HepG2 (cell line): ENCODE measurements around the gene NEXMIF. TPM values are rescaled to one million over a fixed set of nuclear protein-coding genes. Genes with fewer than 3 reads are reported as not detected.

ENCODE experiments used
- ATAC-seq: fragments of 200-7000 bp; cut with Tn5 transposase; 3 replicates; pipeline ENCODE4 v1.9.1; 2020; ENCODE audit warnings: mild to moderate bottlenecking, moderate library complexity
- BruUV-seq: library from RNA; stranded (reverse); fragments of 400-500 nt; replicated peaks from 2 replicates; lab custom pipeline; 2021; lab: Mats Ljungman, UMichigan
- CTCF ChIA-PET: fragments of 300-600 bp; formaldehyde crosslinking; extraction: SDS; loops from one replicate; lab custom pipeline; 2021; ENCODE audit warnings: low total read pairs, inconsistent platforms, low intra/inter-chr PET ratio; lab: Yijun Ruan, JAX
- POLR2A ChIA-PET: fragments of 350-600 bp; sonication (Branson Sonifier 250); formaldehyde crosslinking; loops from one replicate; lab custom pipeline; 2020; ENCODE audit warnings: antibody characterized with exemption, inconsistent platforms; lab: Yijun Ruan, JAX
- DNase-seq: peaks from one replicate; pipeline ENCODE4 v3.0.0-alpha.2; 2015; ENCODE audit warnings: low spot score
- FAIRE-seq: peaks from 3 replicates; lab custom pipeline; 2011; peaks lifted over from hg19 to GRCh38; lab: Jason Lieb, UNC
- H2AFZ ChIP-seq: one replicate; pipeline ENCODE4 v1.6.1; 2011; ENCODE audit warnings: low read length, inconsistent platforms
- H3K27ac ChIP-seq: fragments of 300-600 bp; 3 replicates; pipeline ENCODE4 v1.8.0; 2011; ENCODE audit warnings: mixed run types, mild to moderate bottlenecking, mixed read lengths, low read length, inconsistent platforms; ENCODE audit not compliant: insufficient read depth; ENCODE audit errors: extremely low read length
- H3K27me3 ChIP-seq, 2 experiments: fragments of 200-600 bp in 1 of 2; 2 replicates in 1 of 2; 3 replicates in 1 of 2; pipeline versions ENCODE4 v1.6.0 to v1.8.0; 2011; ENCODE audit warnings: low read length in 2 of 2, mild to moderate bottlenecking in 2 of 2, moderate library complexity in 2 of 2, inconsistent platforms in 1 of 2; ENCODE audit not compliant: insufficient read depth in 2 of 2, control insufficient read depth in 1 of 2
- H3K36me3 ChIP-seq, 2 experiments: fragments of 200-600 bp in 1 of 2; replicated peaks in 1 of 2; 2 replicates in 1 of 2; 3 replicates in 1 of 2; pipeline versions ENCODE4 v1.5.1 to v1.8.0; 2011; ENCODE audit warnings: low read length in 2 of 2, inconsistent platforms in 1 of 2; ENCODE audit not compliant: insufficient read depth in 2 of 2, control insufficient read depth in 1 of 2
- H3K4me1 ChIP-seq: 2 replicates; pipeline ENCODE4 v1.5.1; 2012; ENCODE audit warnings: low read length, inconsistent platforms; ENCODE audit not compliant: insufficient read depth
- H3K4me2 ChIP-seq: 2 replicates; pipeline ENCODE4 v1.6.0; 2011; ENCODE audit warnings: low read depth, low read length, inconsistent platforms
- H3K4me3 ChIP-seq, 3 experiments: fragments of 200-600 bp in 1 of 3; sonication (generic), shearing (Covaris generic) in 1 of 3; replicated peaks in 1 of 3; 2 replicates each; pipeline ENCODE4 v1.5.1; 2011 to 2016; ENCODE audit warnings: low read length in 3 of 3, inconsistent platforms in 2 of 3, low read depth in 2 of 3, mild to moderate bottlenecking in 2 of 3, control low read depth in 1 of 3, mixed read lengths in 1 of 3; ENCODE audit not compliant: insufficient read depth in 1 of 3
- H3K79me2 ChIP-seq: one replicate; pipeline ENCODE4 v1.6.1; 2011; ENCODE audit warnings: low read length, inconsistent platforms; ENCODE audit not compliant: insufficient read depth
- H3K9ac ChIP-seq: 2 replicates; pipeline ENCODE4 v1.6.0; 2011; ENCODE audit warnings: mild to moderate bottlenecking, low read depth, low read length, inconsistent platforms; ENCODE audit not compliant: insufficient read depth
- H3K9me3 ChIP-seq: 2 replicates; pipeline ENCODE4 v1.5.1; 2012; ENCODE audit warnings: mild to moderate bottlenecking, low read length
- H4K20me1 ChIP-seq: 2 replicates; pipeline ENCODE4 v1.6.0; 2011; ENCODE audit warnings: inconsistent platforms, mild to moderate bottlenecking, low read length, moderate library complexity; ENCODE audit not compliant: insufficient read depth
- NRL ChIP-seq: sonication (generic); formaldehyde crosslinking; IDR thresholded peaks from 2 replicates; pipeline ENCODE4 v1.5.0; 2020; ENCODE audit warnings: missing genetic modification reagents, mild to moderate bottlenecking, moderate library complexity, borderline replicate concordance
- SYNCRIP ChIP-seq: fragments of 200-400 bp; formaldehyde crosslinking; IDR thresholded peaks from 2 replicates; pipeline ENCODE4 v1.6.1; 2018; ENCODE audit warnings: mild to moderate bottlenecking, low read depth, low read length; ENCODE audit not compliant: insufficient read depth
- XBP1 ChIP-seq: sonication (generic); formaldehyde crosslinking; IDR thresholded peaks from 2 replicates; pipeline ENCODE4 v1.5.0; 2020; ENCODE audit warnings: missing genetic modification reagents
- ZNF101 ChIP-seq: sonication (generic); formaldehyde crosslinking; IDR thresholded peaks from 2 replicates; pipeline ENCODE4 v1.4.0; 2020; ENCODE audit warnings: mild to moderate bottlenecking, low read depth, missing genetic modification reagents, borderline replicate concordance
- ZNF589 ChIP-seq: sonication (generic); formaldehyde crosslinking; conservative IDR thresholded peaks from 2 replicates; pipeline ENCODE4 v1.8.0; 2022; ENCODE audit warnings: mild to moderate bottlenecking, moderate library complexity, missing genetic modification reagents
- ZNF598 ChIP-seq: sonication (generic); formaldehyde crosslinking; IDR thresholded peaks from 2 replicates; pipeline ENCODE4 v1.5.1; 2020; ENCODE audit warnings: mild to moderate bottlenecking, missing genetic modification reagents, borderline replicate concordance
- WGBS: methylation state at CpG from one replicate; pipeline ENCODE4 v1.1.6; 2017; ENCODE audit warnings: low lambda C conversion rate; 5-methylcytosine and 5-hydroxymethylcytosine counted together
- in situ Hi-C: cut with HindIII; loops from 2 replicates; pipeline ENCODE4 v1.10.0; 2017; ENCODE audit warnings: low pct_unique_long_range_greater_than_20kb; ENCODE audit not compliant: extremely low pct_ligation_motif_present
- intact Hi-C: fragments of 100-400 bp; cut with micrococcal nuclease; formaldehyde crosslinking; loops from one replicate; pipeline ENCODE4 v1.10.0; 2022; ENCODE audit not compliant: unreplicated experiment
- polyA plus RNA-seq, 8 experiments: library from polyadenylated mRNA; depleted of rRNA in 3 of 8; stranded (reverse) in 7 of 8; unstranded in 1 of 8; fragments of >200 nt; fragmentation: Illumina TruSeq in 4 of 8; extraction: Trizol in 4 of 8; gene quantifications; 2 replicates each; pipeline versions ENCODE4 v1.2.1 to v1.2.3, GENCODE V29; 2011 to 2016; ENCODE audit warnings: low read depth in 4 of 8, missing spikeins in 1 of 8, mixed read lengths in 1 of 8; ENCODE audit not compliant: insufficient read depth in 1 of 8
- total RNA-seq, 5 experiments: library from RNA; depleted of rRNA; stranded (reverse); fragments of >200 nt; fragmentation: Illumina TruSeq; extraction: Trizol; gene quantifications; 2 replicates each; pipeline ENCODE4 v1.2.3, GENCODE V29; 2016; ENCODE audit warnings: low read depth in 1 of 5
- TF ChIP-seq, protein P1 (sequence below): sonication (generic); formaldehyde crosslinking; IDR thresholded peaks from 2 replicates; pipeline ENCODE4 v1.4.0; 2020; ENCODE audit warnings: mild to moderate bottlenecking, low read depth, missing genetic modification reagents
- TF ChIP-seq, protein P2 (sequence below): IDR thresholded peaks from 2 replicates; pipeline ENCODE4 v1.6.1; 2016; ENCODE audit warnings: mild to moderate bottlenecking, missing biosample characterization, missing genetic modification reagents

Gene NEXMIF
- total and polyA plus RNA-seq, 2 of the 13 experiments (the other 11 are each of a cell fraction or from before 2014, with no cell fraction given), result under 0.01 TPM; not detected in 1

DNA sequence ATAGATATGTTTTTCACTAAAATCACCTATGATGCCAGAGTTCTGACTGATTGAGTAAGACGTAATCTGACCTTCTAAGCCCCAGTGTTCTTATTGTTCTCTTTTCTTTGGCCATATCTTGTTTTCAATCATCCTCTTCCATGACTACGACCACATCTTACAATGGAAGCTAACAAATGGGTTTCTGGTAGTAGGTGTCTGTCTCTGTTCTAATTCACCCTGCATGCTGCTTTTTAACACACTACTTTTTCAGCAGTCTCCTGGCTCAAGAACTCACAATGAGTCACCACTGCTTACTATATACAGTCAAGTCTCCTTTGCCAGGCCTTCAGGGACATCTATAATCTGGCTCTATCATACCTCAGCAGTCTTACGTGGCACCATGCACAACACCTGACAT lies 146.1 kb downstream of the NEXMIF start:
- FAIRE-seq, result no peak
- no peak for ATAC-seq
- TF ChIP-seq SYNCRIP, result no peak
- no peak overlapping the region for H2AFZ ChIP-seq
- H3K27ac ChIP-seq, result no peak overlapping the region
- H3K36me3 ChIP-seq, result no peaks in the 10 kb centered on the region
- no peaks in the 10 kb centered on the region for H3K9me3 ChIP-seq
- no peaks in the 10 kb centered on the region for H3K4me1 ChIP-seq
- H3K27me3 ChIP-seq, result no peaks in the 10 kb centered on the region
- in situ Hi-C loops (no loop called here), intact Hi-C loops (no loop called here)
- H3K4me3 ChIP-seq, result no peak overlapping the region
- H4K20me1 ChIP-seq, result no peaks in the 10 kb centered on the region
- CTCF ChIA-PET, result no interaction called here
- H3K79me2 ChIP-seq, result no peaks in the 10 kb centered on the region
- POLR2A ChIA-PET, result no interaction called here
- no TSS peak for BruUV-seq
- H3K4me2 ChIP-seq, result no peak overlapping the region
- 4% methylated on average over 3 of the region's 3 CpGs for WGBS
- DNase-seq, result no peak
- H3K9ac ChIP-seq, result no peak overlapping the region

DNA sequence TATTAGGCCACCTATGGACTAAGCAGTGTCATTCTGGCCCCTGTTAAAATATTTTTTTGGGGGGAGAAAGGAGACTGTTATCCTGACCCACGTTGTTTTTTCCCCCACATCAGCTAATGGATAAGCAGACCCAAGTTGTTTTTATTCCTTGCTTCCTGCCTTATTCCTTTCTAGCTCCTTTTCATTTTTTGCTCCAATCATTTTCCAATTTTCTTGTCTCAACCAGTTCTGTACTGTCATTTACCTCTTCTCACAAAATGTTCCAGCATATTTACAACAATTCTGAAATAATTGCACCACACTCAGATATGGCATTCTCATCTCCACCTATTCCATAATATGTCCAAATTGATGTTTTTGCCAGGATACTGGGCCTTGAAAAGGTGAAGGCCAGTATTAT lies 150.3 kb downstream of the NEXMIF start:
- H3K79me2 ChIP-seq, result no peaks in the 10 kb centered on the region

More for the DNA sequence above, 150.3 kb downstream of the NEXMIF start:
- ATAC-seq, result no peak
- ChIA-PET CTCF (no interaction called here), POLR2A (no interaction called here)
- H3K27ac ChIP-seq, result no peak overlapping the region
- in situ Hi-C loops, result no loop called here
- H2AFZ ChIP-seq, result no peak overlapping the region
- H3K36me3 ChIP-seq, result no peaks in the 10 kb centered on the region
- no peaks in the 10 kb centered on the region for H3K9me3 ChIP-seq
- H3K9ac ChIP-seq, result no peak overlapping the region
- FAIRE-seq, result no peak
- H3K4me1 ChIP-seq, result no peaks in the 10 kb centered on the region
- no peak overlapping the region for H3K4me3 ChIP-seq
- no peaks in the 10 kb centered on the region for H3K27me3 ChIP-seq
- BruUV-seq, result no TSS peak
- WGBS, result 14% methylated on average over 1 of the region's 1 CpG
- intact Hi-C loops, result no loop called here
- no peak overlapping the region for H3K4me2 ChIP-seq
- no peaks in the 10 kb centered on the region for H4K20me1 ChIP-seq
- no peak for DNase-seq
- TF ChIP-seq XBP1 (no peak), NRL (no peak), ZNF101 (CRISPR knock-in tag) (no peak), ZNF598 (CRISPR knock-in tag) (no peak), ZNF589 (CRISPR knock-in tag) (no peak)
- TF ChIP-seq, protein P1, sequence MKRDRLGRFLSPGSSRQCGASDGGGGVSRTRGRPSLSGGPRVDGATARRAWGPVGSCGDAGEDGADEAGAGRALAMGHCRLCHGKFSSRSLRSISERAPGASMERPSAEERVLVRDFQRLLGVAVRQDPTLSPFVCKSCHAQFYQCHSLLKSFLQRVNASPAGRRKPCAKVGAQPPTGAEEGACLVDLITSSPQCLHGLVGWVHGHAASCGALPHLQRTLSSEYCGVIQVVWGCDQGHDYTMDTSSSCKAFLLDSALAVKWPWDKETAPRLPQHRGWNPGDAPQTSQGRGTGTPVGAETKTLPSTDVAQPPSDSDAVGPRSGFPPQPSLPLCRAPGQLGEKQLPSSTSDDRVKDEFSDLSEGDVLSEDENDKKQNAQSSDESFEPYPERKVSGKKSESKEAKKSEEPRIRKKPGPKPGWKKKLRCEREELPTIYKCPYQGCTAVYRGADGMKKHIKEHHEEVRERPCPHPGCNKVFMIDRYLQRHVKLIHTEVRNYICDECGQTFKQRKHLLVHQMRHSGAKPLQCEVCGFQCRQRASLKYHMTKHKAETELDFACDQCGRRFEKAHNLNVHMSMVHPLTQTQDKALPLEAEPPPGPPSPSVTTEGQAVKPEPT (CRISPR knock-in tag), result no peak
- TF ChIP-seq, protein P2, sequence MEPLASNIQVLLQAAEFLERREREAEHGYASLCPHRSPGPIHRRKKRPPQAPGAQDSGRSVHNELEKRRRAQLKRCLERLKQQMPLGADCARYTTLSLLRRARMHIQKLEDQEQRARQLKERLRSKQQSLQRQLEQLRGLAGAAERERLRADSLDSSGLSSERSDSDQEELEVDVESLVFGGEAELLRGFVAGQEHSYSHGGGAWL, result no peak
